Mammary microvascular endothelial cell (primary cell): Measurements from ENCODE around the gene DYRK1A. TPM values are rescaled to one million over a fixed set of nuclear protein-coding genes. Genes with fewer than 3 reads are reported as not detected.

Source experiments
- total RNA-seq: library from RNA; depleted of rRNA; stranded (reverse); fragments of >200 nt; gene quantifications from 2 replicates; pipeline ENCODE4 v1.2.3, GENCODE V29; 2015

Gene DYRK1A
- 27.0 and 31.8 TPM in 2 replicates for total RNA-seq

DNA sequence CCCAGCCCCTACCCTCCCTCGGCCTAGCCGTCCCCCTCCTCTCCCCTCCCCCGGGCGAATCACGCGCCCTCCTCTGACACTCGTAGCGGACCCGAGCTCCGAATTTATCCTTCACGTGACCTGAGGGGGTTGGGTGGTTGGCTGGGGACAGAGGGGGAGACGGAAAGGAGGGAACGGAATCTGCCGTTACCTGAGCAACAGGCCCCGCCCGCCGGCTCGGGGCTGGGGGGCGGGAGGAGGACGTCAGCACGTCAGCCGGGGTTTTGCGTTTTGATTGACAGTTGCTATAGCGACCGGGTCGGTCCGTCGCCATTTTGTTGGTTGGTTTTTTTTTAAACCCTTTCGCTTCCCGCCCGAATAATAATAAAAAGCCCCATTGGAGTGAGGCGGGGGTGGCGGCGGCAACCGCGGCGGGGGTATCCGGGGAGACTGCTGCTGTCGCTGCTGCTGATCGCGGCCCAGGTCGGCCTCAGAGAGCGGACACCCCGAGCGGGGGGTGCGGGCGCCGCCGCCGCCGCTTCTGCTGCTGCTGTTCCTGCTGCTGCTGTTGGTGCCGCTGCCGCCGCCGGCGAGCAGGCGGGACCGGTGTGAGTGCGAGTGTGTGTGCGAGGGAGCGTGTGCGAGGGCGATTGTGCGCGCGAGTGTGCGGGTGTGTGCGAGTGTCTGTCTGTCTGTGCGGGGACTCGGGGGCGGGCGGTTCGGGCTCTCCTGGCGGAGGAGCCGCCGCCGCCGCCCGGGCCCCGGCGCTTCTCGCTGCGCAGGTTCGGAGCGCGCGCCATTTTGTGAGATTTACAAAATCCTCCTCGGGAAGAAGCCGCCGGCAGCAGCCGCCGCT lies at the start of gene DYRK1A:
DYRK1A (plus strand) TSS at position 292 of the 835 bp plus-strand sequence. CDS start 53,602 bp downstream, outside the sequence.

Other genes starting within 250 kb of the DYRK1A start
- 75.9 and 105 TPM in 2 replicates for gene VPS26C, start 99.4 kb upstream of the DYRK1A start, total RNA-seq